NT2/D1 (cell line): ENCODE data around the gene INPP5K.
A peak's percentile ranks its signal among the peaks of the same experiment; 100 is the strongest.

Experiments
- DNase-seq: peaks from one replicate; pipeline ENCODE4 v3.0.0-alpha.2; 2011; ENCODE audit warnings: low read depth, low spot score
- H3K27me3 ChIP-seq: 2 replicates; pipeline ENCODE4 v1.6.0; 2011; ENCODE audit warnings: mild to moderate bottlenecking; ENCODE audit not compliant: insufficient read length, insufficient read depth
- H3K36me3 ChIP-seq: 2 replicates; pipeline ENCODE4 v1.6.1; 2011; ENCODE audit warnings: mild to moderate bottlenecking, low read length, mixed read lengths; ENCODE audit not compliant: insufficient read depth, insufficient read length
- H3K4me1 ChIP-seq: 2 replicates; pipeline ENCODE4 v1.5.1; 2011; ENCODE audit not compliant: insufficient read depth, insufficient read length
- H3K4me3 ChIP-seq: 2 replicates; pipeline ENCODE4 v1.5.1; 2011; ENCODE audit warnings: low read depth; ENCODE audit not compliant: insufficient read length
- H3K9ac ChIP-seq: 2 replicates; pipeline ENCODE4 v1.6.0; 2011; ENCODE audit warnings: low read depth; ENCODE audit not compliant: insufficient read length
- H3K9me3 ChIP-seq: 2 replicates; pipeline ENCODE4 v1.5.1; 2011; ENCODE audit warnings: mild to moderate bottlenecking, low read length; ENCODE audit not compliant: insufficient read depth
- SUZ12 ChIP-seq: IDR thresholded peaks from 2 replicates; pipeline ENCODE4 v1.6.1; 2011; ENCODE audit not compliant: insufficient read length, insufficient read depth; ENCODE audit errors: extremely low read depth
- YY1 ChIP-seq: IDR thresholded peaks from 2 replicates; pipeline ENCODE4 v1.6.1; 2011; ENCODE audit not compliant: insufficient read length, insufficient read depth
- ZNF274 ChIP-seq: IDR thresholded peaks from 2 replicates; pipeline ENCODE4 v1.6.1; 2011; ENCODE audit warnings: mild to moderate bottlenecking, low read depth, low read length

INPP5K gene

GRCh38 chr17:1560101-1560857, 43.9 kb upstream of the INPP5K start:
- Histone ChIP-seq H3K9ac (peak overlapping the region; percentile 91), H3K4me3 (peak overlapping the region; percentile 9), H3K4me1 (peaks cover 17% of the 10 kb centered on the region), H3K36me3 (peaks cover 33% of the 10 kb centered on the region), H3K9me3 (no peaks in the 10 kb centered on the region), H3K27me3 (no peaks in the 10 kb centered on the region)
- TF ChIP-seq YY1 (no peak), SUZ12 (no peak), ZNF274 (no peak)
- DNase-seq = no peak

GRCh38 chr17:1559047-1560043, 42.9 kb upstream of the INPP5K start:
- H3K9me3 ChIP-seq = no peaks in the 10 kb centered on the region
- peaks cover 17% of the 10 kb centered on the region for H3K4me1 ChIP-seq
- peak overlapping the region; percentile 91 for H3K9ac ChIP-seq
- peaks cover 42% of the 10 kb centered on the region for H3K36me3 ChIP-seq
- DNase-seq = no peak
- TF ChIP-seq YY1 (peak; percentile 34), ZNF274 (no peak)
- H3K27me3 ChIP-seq = no peaks in the 10 kb centered on the region
- H3K4me3 ChIP-seq = no peak overlapping the region

- Histone ChIP-seq H3K9ac (no peak overlapping the region), H3K4me1 (peaks cover 10% of the 10 kb centered on the region), H3K27me3 (no peaks in the 10 kb centered on the region), H3K36me3 (peaks cover 49% of the 10 kb centered on the region), H3K9me3 (no peaks in the 10 kb centered on the region), H3K4me3 (no peak overlapping the region)
- no peak for DNase-seq
- TF ChIP-seq ZNF274 = no peak
Observed at GRCh38 chr17:1558401-1558800, 42.0 kb upstream of the INPP5K start.

- Histone ChIP-seq H3K36me3 (peaks cover 57% of the 10 kb centered on the region), H3K9me3 (no peaks in the 10 kb centered on the region), H3K4me1 (peaks cover 9% of the 10 kb centered on the region), H3K27me3 (no peaks in the 10 kb centered on the region), H3K4me3 (no peak overlapping the region), H3K9ac (no peak overlapping the region)
- DNase-seq = no peak
- TF ChIP-seq SUZ12 = no peak
Observed at GRCh38 chr17:1557355-1558095, 41.1 kb upstream of the INPP5K start.

- TF ChIP-seq ZNF274 = no peak
- no peak for TF ChIP-seq YY1
- no peak for TF ChIP-seq SUZ12
- H3K4me1 ChIP-seq = peaks cover 7% of the 10 kb centered on the region
- no peaks in the 10 kb centered on the region for H3K9me3 ChIP-seq
- no peaks in the 10 kb centered on the region for H3K27me3 ChIP-seq
- DNase-seq = no peak
- peaks cover 71% of the 10 kb centered on the region for H3K36me3 ChIP-seq
- H3K4me3 ChIP-seq = no peak overlapping the region
- no peak overlapping the region for H3K9ac ChIP-seq
Observed at GRCh38 chr17:1555651-1556471, 39.4 kb upstream of the INPP5K start.

GRCh38 chr17:1554751-1555540, 38.5 kb upstream of the INPP5K start:
- Histone ChIP-seq H3K27me3 (no peaks in the 10 kb centered on the region), H3K4me1 (peaks cover 4% of the 10 kb centered on the region), H3K9me3 (no peaks in the 10 kb centered on the region), H3K4me3 (no peak overlapping the region), H3K36me3 (peaks cover 76% of the 10 kb centered on the region), H3K9ac (peak overlapping the region; percentile 32)
- DNase-seq = no peak
- TF ChIP-seq YY1 (no peak), SUZ12 (no peak), ZNF274 (no peak)
